ENCODE results near the gene RRP8. TPM values are rescaled to one million over a fixed set of nuclear protein-coding genes. Genes with fewer than 3 reads are reported as not detected.

Gene RRP8
- total RNA-seq, 1 experiment from 2014 or later = 16.0 TPM

DNA sequence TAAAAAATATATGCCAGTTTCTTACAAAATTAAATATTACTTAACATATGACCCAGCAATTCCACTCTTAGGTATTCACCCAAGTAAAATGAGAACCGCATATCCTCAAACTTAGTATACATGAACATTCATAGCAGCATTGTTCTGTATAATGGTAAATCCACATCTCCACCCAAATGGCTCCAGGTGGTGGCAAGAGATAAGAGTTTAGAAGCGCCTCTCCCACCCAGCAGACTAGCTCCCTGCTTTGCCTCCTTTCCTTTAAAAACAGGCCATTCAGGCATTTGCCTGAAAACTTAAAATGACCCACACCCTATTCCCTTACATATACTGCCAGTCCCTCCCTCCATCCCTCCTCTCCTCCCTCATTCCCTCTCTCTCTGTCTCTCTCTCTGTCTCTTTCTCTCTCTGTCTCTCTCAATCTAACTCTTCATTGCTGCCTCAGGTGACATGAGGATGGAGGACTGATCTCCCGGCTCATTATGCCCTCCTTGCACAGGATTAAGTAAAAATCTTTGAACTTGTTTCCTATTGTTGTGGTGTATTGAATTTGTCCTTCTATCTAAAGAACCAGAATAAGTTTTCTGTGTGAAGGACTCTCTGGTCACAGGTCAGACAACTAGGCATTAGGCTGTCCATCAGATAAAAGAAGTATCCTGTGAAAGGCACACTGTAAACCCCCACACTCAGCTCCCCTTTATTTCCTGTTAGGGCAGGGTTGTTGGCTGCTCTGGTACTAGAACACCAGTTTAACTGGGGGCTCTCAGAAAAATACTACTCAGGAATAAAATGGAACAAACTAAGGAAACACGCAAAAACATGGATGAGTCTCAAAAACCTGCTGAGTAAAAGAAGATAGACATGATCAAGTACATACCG lies 48.3 kb downstream of the RRP8 start:
- no peaks in the 10 kb centered on the region for H3K27me3 ChIP-seq (ENCODE audit: insufficient read depth, low read length)
- H3K36me3 Mint-ChIP-seq (ENCODE audit: insufficient read depth in 1 of 3, low read depth in 3 of 3) = no peaks in the 10 kb centered on the region

More for the DNA sequence above, 48.3 kb downstream of the RRP8 start:
- Mint-ChIP-seq H3K4me3 (no peak overlapping the region), H3K9me3 (no peaks in the 10 kb centered on the region), H3K4me1 (no peaks in the 10 kb centered on the region), H3K27ac (peak overlapping the region in 1 of 3 experiments; percentile 28; a peak in 1 of 7 replicates), H3K27me3 (ENCODE audit: low read depth) (no peaks in the 10 kb centered on the region; the same call in none of the 2 replicates)
- TF ChIP-seq, protein P1, sequence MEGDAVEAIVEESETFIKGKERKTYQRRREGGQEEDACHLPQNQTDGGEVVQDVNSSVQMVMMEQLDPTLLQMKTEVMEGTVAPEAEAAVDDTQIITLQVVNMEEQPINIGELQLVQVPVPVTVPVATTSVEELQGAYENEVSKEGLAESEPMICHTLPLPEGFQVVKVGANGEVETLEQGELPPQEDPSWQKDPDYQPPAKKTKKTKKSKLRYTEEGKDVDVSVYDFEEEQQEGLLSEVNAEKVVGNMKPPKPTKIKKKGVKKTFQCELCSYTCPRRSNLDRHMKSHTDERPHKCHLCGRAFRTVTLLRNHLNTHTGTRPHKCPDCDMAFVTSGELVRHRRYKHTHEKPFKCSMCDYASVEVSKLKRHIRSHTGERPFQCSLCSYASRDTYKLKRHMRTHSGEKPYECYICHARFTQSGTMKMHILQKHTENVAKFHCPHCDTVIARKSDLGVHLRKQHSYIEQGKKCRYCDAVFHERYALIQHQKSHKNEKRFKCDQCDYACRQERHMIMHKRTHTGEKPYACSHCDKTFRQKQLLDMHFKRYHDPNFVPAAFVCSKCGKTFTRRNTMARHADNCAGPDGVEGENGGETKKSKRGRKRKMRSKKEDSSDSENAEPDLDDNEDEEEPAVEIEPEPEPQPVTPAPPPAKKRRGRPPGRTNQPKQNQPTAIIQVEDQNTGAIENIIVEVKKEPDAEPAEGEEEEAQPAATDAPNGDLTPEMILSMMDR (conservative IDR thresholded peaks at IDR 0.05) = no peak
- H3K9ac ChIP-seq (ENCODE audit: extremely low read depth, insufficient read length, low read length) = no peak overlapping the region
- H2BK12ac ChIP-seq (ENCODE audit: insufficient read length, low read depth, low read length) = no peak overlapping the region
- no peaks in the 10 kb centered on the region for H3K23me2 ChIP-seq (ENCODE audit: insufficient read length, low read depth, low read length, poor library complexity, severe bottlenecking)
- H3K79me2 ChIP-seq (ENCODE audit: insufficient read depth, low read length) = no peaks in the 10 kb centered on the region
- no peak overlapping the region for H3K4me2 ChIP-seq (ENCODE audit: insufficient read depth, insufficient read length, low read length)
- no peak overlapping the region for H3K23ac ChIP-seq (ENCODE audit: insufficient read length, low read depth, low read length)
- H3T11ph ChIP-seq (ENCODE audit: low read length) = no peak overlapping the region
- H3K79me1 ChIP-seq (ENCODE audit: insufficient read depth, low read depth, low read length, poor library complexity, severe bottlenecking) = no peaks in the 10 kb centered on the region
- H2BK120ac ChIP-seq (ENCODE audit: low read depth, low read length, poor library complexity, severe bottlenecking) = no peak overlapping the region
- no peak for DNase-seq
- H3K14ac ChIP-seq (ENCODE audit: insufficient read depth, low read length) = no peak overlapping the region
- no peak overlapping the region for H2AK5ac ChIP-seq (ENCODE audit: insufficient read length, low read length)
- no peak overlapping the region for H4K5ac ChIP-seq (ENCODE audit: insufficient read length, low read depth, low read length)
- H3K27ac ChIP-seq (ENCODE audit: insufficient read length, low read depth, low read length) = no peak overlapping the region
- H3K18ac ChIP-seq (ENCODE audit: insufficient read length, low read depth, low read length) = no peak overlapping the region
- no peak overlapping the region for H2AFZ ChIP-seq (ENCODE audit: low read length)
- no CpG with 5 or more reads among the region's 5 CpGs for WGBS (ENCODE audit: extremely low coverage, insufficient read length, low lambda C conversion rate)
- H3K4me1 ChIP-seq (ENCODE audit: insufficient read depth, low read length) = no peaks in the 10 kb centered on the region
- no peak overlapping the region for H4K8ac ChIP-seq (replicated peaks; ENCODE audit: insufficient read length, low read depth, low read length)
- no peak overlapping the region for H2BK20ac ChIP-seq (ENCODE audit: low read depth, low read length, poor library complexity, severe bottlenecking)
- H4K91ac ChIP-seq (ENCODE audit: insufficient read length, low read depth, low read length) = no peak overlapping the region
- H3K4ac ChIP-seq (ENCODE audit: low read depth, low read length) = no peak overlapping the region
- H4K20me1 ChIP-seq (ENCODE audit: control insufficient read depth, insufficient read depth, insufficient read length) = no peaks in the 10 kb centered on the region
- no peak overlapping the region for H2BK5ac ChIP-seq (ENCODE audit: insufficient read length, low read length)
- no peak overlapping the region for H3K56ac ChIP-seq (ENCODE audit: insufficient read length, low read depth, low read length)
- H3K9me3 ChIP-seq (ENCODE audit: control insufficient read depth, low read depth, low read length) = no peaks in the 10 kb centered on the region
- no peak overlapping the region for H2BK15ac ChIP-seq (ENCODE audit: low read depth, low read length)
